ENCODE measurements around the gene PCGF6.

Gene PCGF6

GRCh38 chr10:103353281-103353680 is 2.3 kb upstream of the PCGF6 start:
- H3K4me3 ChIP-seq (replicated peaks; ENCODE audit: low read depth, low read length) = no peak overlapping the region
- no peak for DNase-seq (ENCODE audit: low read depth)
- TF ChIP-seq, protein P1, sequence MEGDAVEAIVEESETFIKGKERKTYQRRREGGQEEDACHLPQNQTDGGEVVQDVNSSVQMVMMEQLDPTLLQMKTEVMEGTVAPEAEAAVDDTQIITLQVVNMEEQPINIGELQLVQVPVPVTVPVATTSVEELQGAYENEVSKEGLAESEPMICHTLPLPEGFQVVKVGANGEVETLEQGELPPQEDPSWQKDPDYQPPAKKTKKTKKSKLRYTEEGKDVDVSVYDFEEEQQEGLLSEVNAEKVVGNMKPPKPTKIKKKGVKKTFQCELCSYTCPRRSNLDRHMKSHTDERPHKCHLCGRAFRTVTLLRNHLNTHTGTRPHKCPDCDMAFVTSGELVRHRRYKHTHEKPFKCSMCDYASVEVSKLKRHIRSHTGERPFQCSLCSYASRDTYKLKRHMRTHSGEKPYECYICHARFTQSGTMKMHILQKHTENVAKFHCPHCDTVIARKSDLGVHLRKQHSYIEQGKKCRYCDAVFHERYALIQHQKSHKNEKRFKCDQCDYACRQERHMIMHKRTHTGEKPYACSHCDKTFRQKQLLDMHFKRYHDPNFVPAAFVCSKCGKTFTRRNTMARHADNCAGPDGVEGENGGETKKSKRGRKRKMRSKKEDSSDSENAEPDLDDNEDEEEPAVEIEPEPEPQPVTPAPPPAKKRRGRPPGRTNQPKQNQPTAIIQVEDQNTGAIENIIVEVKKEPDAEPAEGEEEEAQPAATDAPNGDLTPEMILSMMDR (IDR thresholded peaks at IDR 0.05; ENCODE audit: low read length, missing control alignments) = no peak

DNA sequence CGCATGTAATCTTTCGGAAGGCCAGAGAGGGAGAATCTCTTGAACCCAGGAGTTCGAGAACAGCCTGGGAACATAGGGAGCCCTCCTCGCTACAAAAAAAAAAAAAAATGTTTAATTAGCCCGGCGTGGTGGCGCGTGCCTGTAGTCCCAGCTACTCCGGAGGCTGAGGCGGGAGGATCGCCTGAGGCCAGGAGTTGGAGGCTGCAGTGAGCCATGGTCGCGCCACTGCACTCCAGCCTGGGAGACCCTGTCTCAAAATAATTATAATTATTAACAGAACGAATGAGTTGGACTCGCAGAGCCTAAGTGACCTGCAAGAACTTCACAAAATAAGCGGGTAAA is 794 bp downstream of the PCGF6 start:
- DNase-seq (ENCODE audit: low read depth) = peak; percentile 5
- peak overlapping the region; percentile 74 for H3K4me3 ChIP-seq (replicated peaks; ENCODE audit: low read depth, low read length)
- TF ChIP-seq, protein P1 (IDR thresholded peaks at IDR 0.05; ENCODE audit: low read length, missing control alignments) = no peak

GRCh38 chr10:103336370-103336769 is 14.6 kb downstream of the PCGF6 start:
- TF ChIP-seq, protein P1 (IDR thresholded peaks at IDR 0.05; ENCODE audit: low read length, missing control alignments) = no peak
- H3K4me3 ChIP-seq (replicated peaks; ENCODE audit: low read depth, low read length) = no peak overlapping the region
- DNase-seq (ENCODE audit: low read depth) = no peak

GRCh38 chr10:103334567-103334966 is 16.4 kb downstream of the PCGF6 start:
- TF ChIP-seq, protein P1 (IDR thresholded peaks at IDR 0.05; ENCODE audit: low read length, missing control alignments) = no peak

GRCh38 chr10:103333934-103334520 is 16.9 kb downstream of the PCGF6 start:
- H3K4me3 ChIP-seq (replicated peaks; ENCODE audit: low read depth, low read length) = no peak overlapping the region
- peak; percentile 48 for DNase-seq (ENCODE audit: low read depth)
- TF ChIP-seq, protein P1 (IDR thresholded peaks at IDR 0.05; ENCODE audit: low read length, missing control alignments) = peak; percentile 69

More at GRCh38 chr10:103334567-103334966, 16.4 kb downstream of the PCGF6 start:
- no peak overlapping the region for H3K4me3 ChIP-seq (replicated peaks; ENCODE audit: low read depth, low read length)
- no peak for DNase-seq (ENCODE audit: low read depth)

DNA sequence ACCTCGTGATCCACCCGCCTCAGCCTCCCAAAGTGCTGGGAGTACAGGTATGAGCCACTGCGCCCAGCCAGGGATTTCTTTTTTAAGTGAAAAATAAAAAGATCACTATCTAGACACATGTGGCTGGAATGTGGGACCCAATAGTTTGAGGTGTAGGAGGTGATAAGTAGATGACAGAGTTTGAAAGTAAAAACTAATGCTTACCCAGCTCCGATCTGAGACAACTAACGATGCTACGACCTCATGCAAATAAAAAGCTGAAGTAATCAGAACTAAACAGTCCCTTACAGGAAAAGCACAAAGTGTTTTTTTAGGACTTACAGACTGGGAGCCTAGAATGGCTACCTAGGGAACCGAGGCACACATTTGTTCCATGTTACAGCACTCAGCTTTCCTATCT is 23.0 kb downstream of the PCGF6 start:
- no peak for DNase-seq (ENCODE audit: low read depth)
- no peak overlapping the region for H3K4me3 ChIP-seq (replicated peaks; ENCODE audit: low read depth, low read length)
- TF ChIP-seq, protein P1 (IDR thresholded peaks at IDR 0.05; ENCODE audit: low read length, missing control alignments) = no peak

DNA sequence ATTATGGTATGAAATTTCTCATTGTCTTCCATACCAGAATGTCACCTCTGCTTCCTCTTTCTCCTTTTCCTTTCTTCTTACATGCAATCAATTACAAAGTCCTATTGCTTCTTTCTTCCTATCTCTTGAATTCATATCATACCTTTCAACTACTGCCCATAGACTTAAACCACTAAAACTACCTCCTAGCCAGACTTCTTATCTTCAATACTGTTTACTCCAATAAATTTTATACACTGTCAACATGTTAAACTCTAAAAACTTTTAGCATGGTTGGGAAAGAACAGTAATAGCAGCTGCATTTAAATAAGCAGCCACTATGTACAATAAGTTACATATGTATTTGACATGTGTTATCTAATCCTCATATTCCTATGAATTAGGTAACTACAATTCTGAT is 34.9 kb downstream of the PCGF6 start:
- TF ChIP-seq, protein P1 (IDR thresholded peaks at IDR 0.05; ENCODE audit: low read length, missing control alignments) = no peak
- no peak overlapping the region for H3K4me3 ChIP-seq (replicated peaks; ENCODE audit: low read depth, low read length)
- DNase-seq (ENCODE audit: low read depth) = no peak

Measured in fibroblast of pulmonary artery (primary cell).